OCI-LY7 (cell line): ENCODE data around the gene DNAH6. TPM values are rescaled to one million over a fixed set of nuclear protein-coding genes. Genes with fewer than 3 reads are reported as not detected.

Source experiments
- BruUV-seq: library from RNA; stranded (reverse); fragments of 400-500 nt; replicated peaks from 2 replicates; lab custom pipeline; 2021; lab: Mats Ljungman, UMichigan
- CTCF ChIA-PET: fragments of 300-600 bp; sonication (Branson Sonifier 250); formaldehyde crosslinking; loops from one replicate; lab custom pipeline; 2022; ENCODE audit warnings: antibody characterized with exemption; ENCODE audit not compliant: unreplicated experiment; lab: Charles Lee
- POLR2A ChIA-PET: fragments of 300-600 bp; sonication (Branson Sonifier 250); formaldehyde crosslinking; loops from one replicate; lab custom pipeline; 2022; ENCODE audit warnings: antibody characterized with exemption; lab: Charles Lee
- DNase-seq: peaks from one replicate; pipeline ENCODE4 v3.0.0-alpha.2; 2015; ENCODE audit warnings: low spot score
- H2AFZ ChIP-seq: fragments of 200-600 bp; sonication (generic), shearing (Covaris generic); 2 replicates; pipeline ENCODE4 v1.6.1; 2014; ENCODE audit warnings: mild to moderate bottlenecking, antibody characterized with exemption, low read length, moderate library complexity
- H3K27ac ChIP-seq: fragments of 200-600 bp; sonication (generic); 2 replicates; pipeline ENCODE4 v1.5.1; 2014; ENCODE audit warnings: mixed run types, low read depth, mild to moderate bottlenecking, moderate library complexity, low read length, inconsistent platforms; ENCODE audit not compliant: poor library complexity, severe bottlenecking
- H3K36me3 ChIP-seq: fragments of 200-600 bp; sonication (generic); 2 replicates; pipeline ENCODE4 v1.6.1; 2014; ENCODE audit warnings: mild to moderate bottlenecking, antibody characterized with exemption, low read length, moderate library complexity, mixed read lengths; ENCODE audit not compliant: insufficient read depth
- H3K4me1 ChIP-seq: fragments of 200-600 bp; sonication (generic); 2 replicates; pipeline ENCODE4 v1.5.1; 2014; ENCODE audit warnings: mild to moderate bottlenecking, low read length; ENCODE audit not compliant: insufficient read depth, poor library complexity, severe bottlenecking
- H3K4me2 ChIP-seq: fragments of 200-600 bp; sonication (generic); 2 replicates; pipeline ENCODE4 v1.6.1; 2014; ENCODE audit warnings: mild to moderate bottlenecking, low read length
- H3K4me3 ChIP-seq: fragments of 200-600 bp; sonication (generic); 2 replicates; pipeline ENCODE4 v1.5.1; 2014; ENCODE audit warnings: mild to moderate bottlenecking, low read depth, low read length; ENCODE audit not compliant: poor library complexity, severe bottlenecking
- H3K79me2 ChIP-seq: fragments of 200-600 bp; sonication (generic); 2 replicates; pipeline ENCODE4 v1.6.1; 2016; ENCODE audit warnings: low read depth, mild to moderate bottlenecking, low read length, moderate library complexity, mixed read lengths; ENCODE audit not compliant: insufficient read depth
- H3K9me2 ChIP-seq: fragments of 200-600 bp; sonication (generic); 2 replicates; pipeline ENCODE4 v1.6.1; 2016; ENCODE audit warnings: mild to moderate bottlenecking, low read length, mixed read lengths; ENCODE audit not compliant: insufficient read depth
- H3K9me3 ChIP-seq: fragments of 200-600 bp; sonication (generic); 2 replicates; pipeline ENCODE4 v1.6.1; 2014; ENCODE audit warnings: mild to moderate bottlenecking, mixed run types, low read length, mixed read lengths
- H4K20me1 ChIP-seq: fragments of 200-600 bp; sonication (generic); 2 replicates; pipeline ENCODE4 v1.6.1; 2014; ENCODE audit warnings: mild to moderate bottlenecking, antibody characterized with exemption, low read length, moderate library complexity, mixed read lengths; ENCODE audit not compliant: insufficient read depth
- CTCF ChIP-seq: fragments of 200-600 bp; sonication (generic); conservative IDR thresholded peaks from 2 replicates; pipeline ENCODE4 v1.5.1; 2014; ENCODE audit warnings: mild to moderate bottlenecking, antibody characterized with exemption, low read length, moderate library complexity, mixed read lengths
- EZH2phosphoT487 ChIP-seq: fragments of 200-600 bp; sonication (generic); IDR thresholded peaks from 2 replicates; pipeline ENCODE4 v1.6.1; 2018; ENCODE audit warnings: low read depth, borderline replicate concordance, mild to moderate bottlenecking, mixed run types, antibody characterized with exemption, low read length, moderate library complexity, mixed read lengths
- intact Hi-C: fragments of 100-400 bp; cut with micrococcal nuclease; formaldehyde crosslinking; loops from one replicate; pipeline ENCODE4 v1.10.0; 2022; ENCODE audit not compliant: unreplicated experiment
- total RNA-seq, 2 experiments: library from RNA; depleted of rRNA in 1 of 2; stranded (reverse); fragments of >200 nt in 1 of 2; shearing (Covaris generic) in 1 of 2; gene quantifications; 2 replicates each; pipeline ENCODE4 v1.2.3, GENCODE V29; 2014 to 2022

DNAH6 gene
- total RNA-seq, 2 experiments from 2014 or later = 0.63 to 1.6 TPM

- ChIA-PET POLR2A (no interaction called here), CTCF (no interaction called here)
- no peaks in the 10 kb centered on the region for H4K20me1 ChIP-seq
- TF ChIP-seq CTCF (no peak), EZH2phosphoT487 (no peak)
- no peak overlapping the region for H3K4me2 ChIP-seq
- H3K4me1 ChIP-seq = no peaks in the 10 kb centered on the region
- no TSS peak for BruUV-seq
- intact Hi-C loops = no loop called here
- no peak overlapping the region for H3K4me3 ChIP-seq
- H3K79me2 ChIP-seq = no peaks in the 10 kb centered on the region
- H3K27ac ChIP-seq = no peak overlapping the region
- no peaks in the 10 kb centered on the region for H3K9me2 ChIP-seq
- DNase-seq = no peak
- H3K9me3 ChIP-seq = peaks cover 4% of the 10 kb centered on the region; the same call in 1 of the 2 replicates
- H3K36me3 ChIP-seq = no peaks in the 10 kb centered on the region
- no peak overlapping the region for H2AFZ ChIP-seq
These were observed 338.6 kb downstream of the DNAH6 start for GRCh38 chr2:84854850-84855249.

- Histone ChIP-seq H3K36me3 (no peaks in the 10 kb centered on the region), H3K4me1 (no peaks in the 10 kb centered on the region), H3K4me2 (no peak overlapping the region), H3K4me3 (no peak overlapping the region), H2AFZ (no peak overlapping the region), H3K9me2 (no peaks in the 10 kb centered on the region), H4K20me1 (no peaks in the 10 kb centered on the region), H3K27ac (no peak overlapping the region), H3K9me3 (peaks cover 4% of the 10 kb centered on the region; the same call in 1 of the 2 replicates), H3K79me2 (no peaks in the 10 kb centered on the region)
- ChIA-PET CTCF (no interaction called here), POLR2A (interaction anchor here (0.6 kb wide), 1 partner anchor 152 kb away, joined by 4 read pairs; no protein-coding TSS in a partner anchor)
- TF ChIP-seq CTCF = no peak
- no TSS peak for BruUV-seq
- intact Hi-C loops = no loop called here
- DNase-seq = no peak
These were observed 339.4 kb downstream of the DNAH6 start for GRCh38 chr2:84855731-84856130.

DNA sequence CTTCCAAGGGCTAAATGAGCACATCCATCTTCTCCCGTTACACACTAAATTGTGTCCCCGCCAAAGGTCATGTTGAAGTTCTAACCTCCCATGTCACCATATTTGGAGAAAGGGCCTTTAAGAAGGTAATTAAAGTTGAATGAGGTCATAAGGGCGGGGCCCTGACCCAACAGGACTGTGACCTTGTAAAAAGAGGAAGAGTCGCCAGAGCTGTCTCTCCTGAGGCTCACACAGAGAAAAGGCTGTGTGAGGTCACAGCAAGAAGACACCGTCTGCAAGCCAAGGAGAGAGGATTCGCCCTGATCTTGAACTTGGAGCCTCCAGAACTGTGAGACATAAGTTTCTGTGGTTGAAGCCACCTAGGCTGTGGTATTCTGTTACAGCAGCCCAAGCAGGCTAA is 340.5 kb downstream of the DNAH6 start:
- Histone ChIP-seq H3K36me3 (no peaks in the 10 kb centered on the region), H3K9me2 (no peaks in the 10 kb centered on the region), H3K4me1 (no peaks in the 10 kb centered on the region), H3K4me3 (no peak overlapping the region), H3K9me3 (peaks cover 4% of the 10 kb centered on the region; the same call in 1 of the 2 replicates), H4K20me1 (no peaks in the 10 kb centered on the region), H3K79me2 (no peaks in the 10 kb centered on the region), H3K4me2 (no peak overlapping the region), H3K27ac (no peak overlapping the region), H2AFZ (no peak overlapping the region; the same call in 1 of the 2 replicates)
- intact Hi-C loops = no loop called here
- ChIA-PET CTCF (interaction anchor here (0.6 kb wide), 1 partner anchor 248 kb away, joined by 3 read pairs; no protein-coding TSS in a partner anchor), POLR2A (interaction anchor here (0.5 to 1.7 kb wide), 2 partner anchors 32 to 75 kb away, joined by 3 read pairs; no protein-coding TSS in a partner anchor)
- DNase-seq = peak; percentile 22
- TF ChIP-seq CTCF = no peak
- TF ChIP-seq EZH2phosphoT487 = no peak
- no TSS peak for BruUV-seq
